Brain microvascular endothelial cell (primary cell): ENCODE measurements around the gene TMPRSS3.

Experiments
- DNase-seq: peaks from one replicate; pipeline ENCODE4 v3.0.0-alpha.2; 2020
- H3K27ac ChIP-seq: fragments of 250-450 bp; sonication (Bioruptor Pico); 2 replicates; pipeline ENCODE4 v1.5.1; 2020; ENCODE audit warnings: mild to moderate bottlenecking, moderate library complexity
- H3K27me3 ChIP-seq: fragments of 250-450 bp; sonication (Bioruptor Pico); replicated peaks from 2 replicates; pipeline ENCODE4 v1.5.1; 2020; ENCODE audit warnings: mild to moderate bottlenecking
- H3K36me3 ChIP-seq: fragments of 250-450 bp; sonication (Bioruptor Pico); replicated peaks from 2 replicates; pipeline ENCODE4 v1.5.1; 2020; ENCODE audit warnings: mild to moderate bottlenecking
- H3K4me3 ChIP-seq: 2 replicates; pipeline ENCODE4 v1.5.1; 2011; ENCODE audit warnings: low read depth, mild to moderate bottlenecking, control low read depth, low read length, moderate library complexity
- CTCF ChIP-seq: IDR thresholded peaks from 2 replicates; pipeline ENCODE4 v1.5.1; 2011; ENCODE audit warnings: low read depth, mild to moderate bottlenecking, moderate library complexity, low read length, control low read depth, inconsistent platforms; ENCODE audit errors: missing control alignments
- in situ Hi-C: cut with HindIII; loops from 2 replicates; pipeline ENCODE4 v1.10.0; 2017; ENCODE audit warnings: low sequenced_read_pairs, low pct_ligation_motif_present

The TMPRSS3 gene

GRCh38 chr21:42426876-42427480, 31.1 kb upstream of the TMPRSS3 start:
- H3K27ac ChIP-seq, result no peak overlapping the region
- H3K36me3 ChIP-seq, result no peaks in the 10 kb centered on the region
- H3K27me3 ChIP-seq, result no peaks in the 10 kb centered on the region
- no peak overlapping the region for H3K4me3 ChIP-seq
- TF ChIP-seq CTCF, result no peak
- no peak for DNase-seq
- in situ Hi-C loops, result no loop called here

GRCh38 chr21:42426424-42426823, 30.6 kb upstream of the TMPRSS3 start:
- H3K4me3 ChIP-seq, result no peak overlapping the region
- TF ChIP-seq CTCF, result no peak
- in situ Hi-C loops, result no loop called here
- H3K27me3 ChIP-seq, result no peaks in the 10 kb centered on the region
- no peak overlapping the region for H3K27ac ChIP-seq
- no peaks in the 10 kb centered on the region for H3K36me3 ChIP-seq
- no peak for DNase-seq

GRCh38 chr21:42425591-42425990, 29.7 kb upstream of the TMPRSS3 start:
- TF ChIP-seq CTCF, result no peak
- H3K4me3 ChIP-seq, result no peak overlapping the region
- no peak for DNase-seq
- H3K36me3 ChIP-seq, result no peaks in the 10 kb centered on the region
- no peaks in the 10 kb centered on the region for H3K27me3 ChIP-seq
- no peak overlapping the region for H3K27ac ChIP-seq
- in situ Hi-C loops, result no loop called here

GRCh38 chr21:42424914-42425541, 29.2 kb upstream of the TMPRSS3 start:
- H3K36me3 ChIP-seq, result no peaks in the 10 kb centered on the region
- no peaks in the 10 kb centered on the region for H3K27me3 ChIP-seq
- no peak overlapping the region for H3K4me3 ChIP-seq
- in situ Hi-C loops, result no loop called here
- no peak for DNase-seq
- no peak for TF ChIP-seq CTCF
- H3K27ac ChIP-seq, result no peak overlapping the region

GRCh38 chr21:42423685-42424084, 27.8 kb upstream of the TMPRSS3 start:
- TF ChIP-seq CTCF, result no peak
- Histone ChIP-seq H3K36me3 (no peaks in the 10 kb centered on the region), H3K27ac (no peak overlapping the region), H3K4me3 (no peak overlapping the region), H3K27me3 (no peaks in the 10 kb centered on the region)
- DNase-seq, result no peak
- in situ Hi-C loops, result no loop called here
